MM.1S (cell line): ENCODE measurements around the gene KIRREL3.

Source experiments
- DNase-seq: peaks from one replicate; pipeline ENCODE4 v3.0.0-alpha.2; 2015
- H2AFZ ChIP-seq: fragments of 300-600 bp; sonication (generic); 2 replicates; pipeline ENCODE4 v1.6.0; 2016; ENCODE audit warnings: antibody characterized with exemption, low read length
- H3F3A ChIP-seq: fragments of 300-600 bp; sonication (generic); 2 replicates; pipeline ENCODE4 v1.6.1; 2016; ENCODE audit warnings: mild to moderate bottlenecking, antibody characterized with exemption, low read length, moderate library complexity, mixed read lengths; ENCODE audit not compliant: insufficient read depth
- H3K27ac ChIP-seq: fragments of 300-600 bp; sonication (generic); 2 replicates; pipeline ENCODE4 v1.5.1; 2016; ENCODE audit warnings: mild to moderate bottlenecking, low read length
- H3K27me3 ChIP-seq: fragments of 300-600 bp; sonication (generic); replicated peaks from 2 replicates; pipeline ENCODE4 v1.6.0; 2016; ENCODE audit warnings: low read length; ENCODE audit not compliant: insufficient read depth
- H3K36me3 ChIP-seq: fragments of 300-600 bp; sonication (generic); replicated peaks from 2 replicates; pipeline ENCODE4 v1.6.1; 2016; ENCODE audit warnings: mild to moderate bottlenecking, low read length, mixed read lengths; ENCODE audit not compliant: insufficient read depth
- H3K4me1 ChIP-seq: fragments of 300-600 bp; sonication (generic); 2 replicates; pipeline ENCODE4 v1.6.1; 2016; ENCODE audit warnings: low read length, mixed read lengths
- H3K4me2 ChIP-seq: fragments of 300-600 bp; sonication (generic); 2 replicates; pipeline ENCODE4 v1.6.0; 2016; ENCODE audit warnings: low read depth, low read length
- H3K4me3 ChIP-seq: fragments of 300-600 bp; sonication (generic); 2 replicates; pipeline ENCODE4 v1.5.1; 2016; ENCODE audit warnings: low read length, mixed read lengths
- H3K79me2 ChIP-seq: fragments of 300-600 bp; sonication (generic); 2 replicates; pipeline ENCODE4 v1.6.1; 2016; ENCODE audit warnings: mixed run types, low read length, mixed read lengths
- H3K9ac ChIP-seq: fragments of 300-600 bp; sonication (generic); 2 replicates; pipeline ENCODE4 v1.6.1; 2016; ENCODE audit warnings: low read length, mixed read lengths
- H3K9me2 ChIP-seq: fragments of 300-600 bp; sonication (generic); replicated peaks from 2 replicates; pipeline ENCODE4 v1.6.1; 2016; ENCODE audit warnings: mild to moderate bottlenecking, low read length, mixed read lengths; ENCODE audit not compliant: insufficient read depth
- H3K9me3 ChIP-seq: fragments of 300-600 bp; sonication (generic); replicated peaks from 2 replicates; pipeline ENCODE4 v1.6.1; 2016; ENCODE audit warnings: mild to moderate bottlenecking, low read length, mixed read lengths; ENCODE audit not compliant: insufficient read depth
- H4K20me1 ChIP-seq: fragments of 300-600 bp; sonication (generic); 2 replicates; pipeline ENCODE4 v1.6.1; 2016; ENCODE audit warnings: mild to moderate bottlenecking, low read length, moderate library complexity, mixed read lengths; ENCODE audit not compliant: insufficient read depth
- EZH2 ChIP-seq: fragments of 300-600 bp; sonication (generic); optimal IDR thresholded peaks from 2 replicates; pipeline ENCODE3; 2017; ENCODE audit warnings: low read depth, mild to moderate bottlenecking, antibody characterized with exemption, low read length, mixed read lengths
- EZH2phosphoT487 ChIP-seq: fragments of 300-600 bp; sonication (generic); IDR thresholded peaks from 2 replicates; pipeline ENCODE4 v1.6.1; 2018; ENCODE audit warnings: antibody characterized with exemption, low read length
- TF ChIP-seq, protein P1 (sequence below): fragments of 300-600 bp; sonication (generic); IDR thresholded peaks from 2 replicates; pipeline ENCODE4 v1.5.1; 2016; ENCODE audit warnings: antibody characterized with exemption, low read length, mixed read lengths

Gene KIRREL3

DNA sequence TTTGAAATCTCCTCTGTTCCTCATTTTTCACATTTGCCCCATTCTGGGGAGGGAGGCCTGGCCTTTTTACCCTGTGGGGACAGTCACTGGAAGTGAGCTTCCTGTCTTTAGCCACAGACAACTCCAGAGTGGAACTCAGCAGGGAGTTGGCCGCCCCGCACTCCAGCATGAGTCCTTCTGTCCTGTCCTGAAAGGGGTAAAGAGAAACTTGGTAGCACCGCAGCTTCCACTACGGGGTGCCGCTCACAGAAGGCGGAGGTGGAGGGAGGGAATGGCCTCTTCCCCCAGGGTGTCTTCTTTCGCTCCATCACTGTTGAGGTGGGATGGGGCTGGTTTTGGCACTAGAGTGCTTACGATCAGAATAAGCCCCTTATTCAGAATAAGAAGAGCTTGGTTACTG lies 512.9 kb downstream of the KIRREL3 start:
- Histone ChIP-seq H4K20me1 (no peaks in the 10 kb centered on the region), H3K9ac (no peak overlapping the region), H3K79me2 (no peaks in the 10 kb centered on the region), H3K4me1 (peaks cover 1% of the 10 kb centered on the region; the same call in 1 of the 2 replicates), H3K9me3 (no peaks in the 10 kb centered on the region), H3K4me2 (no peak overlapping the region), H3K27me3 (no peaks in the 10 kb centered on the region), H3F3A (no peaks in the 10 kb centered on the region), H3K36me3 (no peaks in the 10 kb centered on the region), H2AFZ (no peak overlapping the region), H3K9me2 (no peaks in the 10 kb centered on the region), H3K4me3 (no peak overlapping the region), H3K27ac (no peak overlapping the region)
- TF ChIP-seq EZH2 (no peak), EZH2phosphoT487 (no peak)
- TF ChIP-seq, protein P1, sequence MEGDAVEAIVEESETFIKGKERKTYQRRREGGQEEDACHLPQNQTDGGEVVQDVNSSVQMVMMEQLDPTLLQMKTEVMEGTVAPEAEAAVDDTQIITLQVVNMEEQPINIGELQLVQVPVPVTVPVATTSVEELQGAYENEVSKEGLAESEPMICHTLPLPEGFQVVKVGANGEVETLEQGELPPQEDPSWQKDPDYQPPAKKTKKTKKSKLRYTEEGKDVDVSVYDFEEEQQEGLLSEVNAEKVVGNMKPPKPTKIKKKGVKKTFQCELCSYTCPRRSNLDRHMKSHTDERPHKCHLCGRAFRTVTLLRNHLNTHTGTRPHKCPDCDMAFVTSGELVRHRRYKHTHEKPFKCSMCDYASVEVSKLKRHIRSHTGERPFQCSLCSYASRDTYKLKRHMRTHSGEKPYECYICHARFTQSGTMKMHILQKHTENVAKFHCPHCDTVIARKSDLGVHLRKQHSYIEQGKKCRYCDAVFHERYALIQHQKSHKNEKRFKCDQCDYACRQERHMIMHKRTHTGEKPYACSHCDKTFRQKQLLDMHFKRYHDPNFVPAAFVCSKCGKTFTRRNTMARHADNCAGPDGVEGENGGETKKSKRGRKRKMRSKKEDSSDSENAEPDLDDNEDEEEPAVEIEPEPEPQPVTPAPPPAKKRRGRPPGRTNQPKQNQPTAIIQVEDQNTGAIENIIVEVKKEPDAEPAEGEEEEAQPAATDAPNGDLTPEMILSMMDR: no peak
- no peak for DNase-seq

DNA sequence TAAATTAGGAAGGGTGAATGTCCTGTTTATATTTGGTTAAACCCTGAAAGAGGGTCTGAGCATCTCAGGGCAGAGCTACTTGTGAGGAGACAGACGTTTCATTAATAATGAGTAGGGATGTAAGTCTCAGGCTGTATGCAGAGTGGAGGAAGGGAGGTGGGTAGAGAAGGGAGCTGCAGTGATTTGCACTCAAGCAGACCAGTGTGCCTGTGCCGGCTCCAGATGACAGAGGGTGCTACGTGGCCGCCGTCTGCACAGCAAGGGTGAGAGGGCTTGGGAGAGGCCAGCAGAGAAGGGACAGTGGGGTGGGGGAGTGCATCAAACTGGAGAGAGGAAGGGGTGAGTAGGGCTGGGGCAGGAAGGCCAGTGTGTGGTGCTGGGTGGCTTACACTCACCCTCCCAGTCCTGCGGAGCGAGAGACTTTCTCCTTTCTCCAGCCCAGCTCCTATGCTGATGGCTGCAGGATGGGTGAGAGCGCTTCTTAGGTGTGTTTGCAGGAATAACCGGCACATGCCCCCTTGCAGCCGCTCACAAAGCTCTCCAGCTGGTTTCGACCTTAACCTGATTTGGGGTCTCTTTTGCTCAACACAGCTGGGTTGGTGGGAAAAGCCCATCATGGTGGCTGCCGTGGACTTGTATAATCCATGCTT lies 514.5 kb downstream of the KIRREL3 start:
- Histone ChIP-seq H3K79me2 (no peaks in the 10 kb centered on the region), H3K4me3 (no peak overlapping the region), H3K27me3 (no peaks in the 10 kb centered on the region), H3K27ac (no peak overlapping the region), H3K36me3 (no peaks in the 10 kb centered on the region), H3K9me2 (no peaks in the 10 kb centered on the region), H3K9ac (no peak overlapping the region), H2AFZ (no peak overlapping the region), H3K4me2 (no peak overlapping the region), H4K20me1 (no peaks in the 10 kb centered on the region), H3K9me3 (no peaks in the 10 kb centered on the region), H3F3A (no peaks in the 10 kb centered on the region), H3K4me1 (peaks cover 7% of the 10 kb centered on the region)
- DNase-seq: no peak
- TF ChIP-seq, protein P1: no peak
- no peak for TF ChIP-seq EZH2phosphoT487
- no peak for TF ChIP-seq EZH2

DNA sequence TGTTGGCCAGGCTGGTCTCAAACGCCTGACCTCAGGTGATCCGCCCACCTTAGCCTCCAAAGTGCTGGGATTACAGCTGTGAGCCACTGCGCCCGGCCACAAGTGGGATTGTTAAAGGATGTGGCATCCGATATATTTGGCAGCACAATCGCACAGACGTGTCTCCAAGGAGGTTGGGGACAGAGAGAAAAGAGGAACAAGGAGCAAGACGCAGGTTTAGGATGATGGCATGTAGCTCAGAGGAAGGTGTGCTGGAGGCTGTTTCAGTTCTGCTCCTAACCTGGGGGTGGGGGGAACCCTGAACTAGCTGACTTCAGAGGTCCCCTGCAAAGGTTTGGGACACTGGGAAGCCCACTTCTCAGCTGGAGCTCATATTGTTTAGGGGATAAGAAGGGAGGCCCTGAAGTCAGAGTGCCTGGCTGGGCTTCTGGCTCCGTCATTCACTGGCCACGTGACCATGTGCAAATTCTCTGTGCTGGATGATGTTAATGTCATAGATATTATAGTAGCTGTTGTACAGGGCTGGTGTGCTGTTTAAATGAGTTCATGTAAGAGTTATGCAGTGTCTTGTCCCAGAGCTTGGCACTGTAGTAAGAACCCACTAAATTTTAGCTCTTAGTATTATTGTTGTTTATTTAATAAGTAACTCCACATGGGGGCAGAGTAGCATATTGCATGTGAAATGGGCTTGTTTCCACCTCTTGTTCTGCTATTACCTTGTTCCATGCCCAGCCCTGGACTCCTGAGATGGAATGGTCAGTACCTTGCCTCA lies 515.4 kb downstream of the KIRREL3 start:
- H3K9ac ChIP-seq: no peak overlapping the region
- H3K79me2 ChIP-seq: no peaks in the 10 kb centered on the region
- H3K27me3 ChIP-seq: no peaks in the 10 kb centered on the region
- no peak overlapping the region for H3K27ac ChIP-seq
- H3K9me3 ChIP-seq: no peaks in the 10 kb centered on the region
- H2AFZ ChIP-seq: no peak overlapping the region
- TF ChIP-seq, protein P1: peak; percentile 9; the same call in 1 of the 2 replicates
- no peak for TF ChIP-seq EZH2
- TF ChIP-seq EZH2phosphoT487: no peak
- H3K36me3 ChIP-seq: no peaks in the 10 kb centered on the region
- H3F3A ChIP-seq: no peaks in the 10 kb centered on the region
- no peaks in the 10 kb centered on the region for H3K9me2 ChIP-seq
- H3K4me2 ChIP-seq: no peak overlapping the region
- no peak for DNase-seq
- H4K20me1 ChIP-seq: no peaks in the 10 kb centered on the region
- peaks cover 14% of the 10 kb centered on the region for H3K4me1 ChIP-seq
- no peak overlapping the region for H3K4me3 ChIP-seq
